H1 (cell line): ENCODE measurements around the gene CBFA2T2. TPM values are rescaled to one million over a fixed set of nuclear protein-coding genes. Genes with fewer than 3 reads are reported as not detected.

Source experiments
- FOSL1 ChIP-seq: IDR thresholded peaks from 2 replicates; pipeline ENCODE4 v1.6.1; 2011; ENCODE audit warnings: mild to moderate bottlenecking, low read depth, low read length, moderate library complexity; ENCODE audit not compliant: insufficient read depth
- SP2 ChIP-seq: IDR thresholded peaks from 2 replicates; pipeline ENCODE4 v1.6.1; 2012; ENCODE audit warnings: mild to moderate bottlenecking, low read length, inconsistent platforms
- polyA plus RNA-seq, 7 experiments: library from polyadenylated mRNA; depleted of rRNA in 3 of 7; stranded (reverse) in 5 of 7; unstranded in 2 of 7; fragments of >200 nt in 5 of 7; fragments of 200-250 nt in 2 of 7; gene quantifications; 1 replicate in 5 of 7; 2 replicates in 1 of 7; 4 replicates in 1 of 7; pipeline versions ENCODE4 v1.2.1 to v1.2.3, GENCODE V29; 2011 to 2013; ENCODE audit warnings: missing spikeins in 2 of 7, mixed read lengths in 2 of 7
- total RNA-seq: library from RNA; stranded (reverse); fragmentation: NEBNext Ultra II Directional; extraction: Animal tissue kit (Norgen Biotek cat#: 25700); gene quantifications from 2 replicates; pipeline ENCODE4 v1.2.1, GENCODE V29; 2021

CBFA2T2 gene
- total and polyA plus RNA-seq, 2 of the 8 experiments (the other 6 are each of a cell fraction or from before 2014, with no cell fraction given), result 11.6 to 12.9 TPM

- TF ChIP-seq FOSL1 (no peak), SP2 (no peak)
Observed at GRCh38 chr20:33556246-33556645, 66.3 kb downstream of the CBFA2T2 start (continued).
